ENCODE results near the gene ZNF484. TPM values are rescaled to one million over a fixed set of nuclear protein-coding genes. Genes with fewer than 3 reads are reported as not detected.
A peak's percentile ranks its signal among the peaks of the same experiment; 100 is the strongest.
"Not testable (repeated sequence)": the region's sequence is repeated elsewhere in the genome, so short reads cannot be mapped to it uniquely, and the experiment has no call there.

Gene ZNF484
- 4.5 TPM for total RNA-seq
- long read RNA-seq, partial matches to known transcripts = 0 of 2 reads
- long read RNA-seq, other reads (novel, unspliced or antisense) = 0 of 2 reads

- ATAC-seq (peak; percentile 100), DNase-seq (peak; percentile 98)
- intact Hi-C loops (cut with micrococcal nuclease) = no loop called here
These were observed at the start of gene ZNF484 for GRCh38 chr9:92877531-92878430. Gene ZNF484 (minus strand): TSS chr9:92878038. CDS start chr9:92875029, 3,009 bp downstream.

DNA sequence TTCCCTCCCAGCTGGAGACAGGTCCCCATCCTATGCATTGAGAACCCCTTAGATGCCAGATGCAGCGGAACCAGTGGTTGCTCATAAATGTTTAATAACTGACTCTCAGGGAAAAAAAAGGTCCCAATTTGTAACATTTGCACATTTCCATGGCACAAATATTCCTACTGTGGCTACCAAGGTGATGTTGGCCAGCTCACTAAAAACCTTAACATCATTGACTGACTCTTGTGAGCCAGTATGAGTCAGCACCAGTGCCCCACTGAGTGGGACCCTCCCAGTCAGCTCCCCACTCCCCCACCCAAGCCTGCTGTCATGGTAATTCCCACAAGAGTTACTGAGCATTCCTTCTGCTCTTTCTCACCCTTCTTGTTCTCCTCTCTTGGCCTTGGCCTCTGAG, 42.6 kb upstream of the ZNF484 start:
- DNase-seq (no peak), ATAC-seq (no peak)
- intact Hi-C loops (cut with micrococcal nuclease) = no loop called here

GRCh38 chr9:92917176-92917800, 39.5 kb upstream of the ZNF484 start:
- ATAC-seq = no peak

DNA sequence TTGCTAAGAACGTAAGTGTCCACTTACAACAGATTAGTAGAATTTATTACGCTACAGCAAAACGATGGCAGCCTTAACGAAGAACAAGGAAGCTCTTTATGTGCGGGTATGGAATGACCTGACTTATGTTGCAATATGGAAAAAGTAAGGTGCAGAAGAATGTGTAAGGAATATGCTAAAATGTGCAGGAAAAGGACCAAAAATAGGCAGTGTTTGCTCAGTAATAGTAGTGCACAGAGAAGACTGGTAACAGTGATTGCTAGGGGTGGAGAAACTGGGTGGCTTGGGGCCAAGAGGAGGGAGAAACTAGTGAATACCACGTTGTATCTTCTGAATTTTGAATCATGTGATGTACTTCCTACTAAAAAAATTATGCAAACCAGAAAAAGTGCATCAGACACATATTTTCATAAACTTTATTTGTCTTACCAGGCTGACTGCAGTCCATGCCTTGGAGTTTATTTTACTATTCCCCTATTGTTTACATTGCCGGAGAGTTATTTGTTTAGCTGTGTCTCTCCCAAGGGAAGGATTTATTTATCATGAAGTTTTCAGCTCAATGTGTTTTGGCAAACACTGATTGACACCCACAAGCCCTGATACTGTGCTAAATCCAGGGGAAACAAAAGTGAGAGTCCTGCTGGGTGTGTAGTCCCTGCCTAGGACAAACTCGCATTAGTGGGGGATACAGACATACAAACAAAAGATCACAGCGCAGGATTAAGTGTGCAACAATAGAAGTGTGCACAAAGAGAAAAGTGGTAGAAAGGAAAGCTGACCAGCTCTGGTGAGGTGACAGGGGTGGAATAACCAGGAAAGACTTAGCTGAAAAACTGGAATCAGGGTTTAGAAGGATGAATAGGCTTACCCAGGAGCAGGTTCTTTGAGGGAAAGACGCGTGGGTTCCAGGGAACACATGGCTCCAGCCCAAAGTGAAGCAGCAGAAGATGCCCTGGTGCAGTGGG, 34.0 kb upstream of the ZNF484 start:
- DNase-seq (no peak), ATAC-seq (no peak)
- intact Hi-C loops (cut with micrococcal nuclease) = no loop called here

More at GRCh38 chr9:92917176-92917800, 39.5 kb upstream of the ZNF484 start:
- intact Hi-C loops (cut with micrococcal nuclease) = no loop called here
- DNase-seq = no peak

GRCh38 chr9:92905137-92905536, 27.3 kb upstream of the ZNF484 start:
- ATAC-seq; DNase-seq; intact Hi-C loops (cut with micrococcal nuclease): not testable (repeated sequence)

DNA sequence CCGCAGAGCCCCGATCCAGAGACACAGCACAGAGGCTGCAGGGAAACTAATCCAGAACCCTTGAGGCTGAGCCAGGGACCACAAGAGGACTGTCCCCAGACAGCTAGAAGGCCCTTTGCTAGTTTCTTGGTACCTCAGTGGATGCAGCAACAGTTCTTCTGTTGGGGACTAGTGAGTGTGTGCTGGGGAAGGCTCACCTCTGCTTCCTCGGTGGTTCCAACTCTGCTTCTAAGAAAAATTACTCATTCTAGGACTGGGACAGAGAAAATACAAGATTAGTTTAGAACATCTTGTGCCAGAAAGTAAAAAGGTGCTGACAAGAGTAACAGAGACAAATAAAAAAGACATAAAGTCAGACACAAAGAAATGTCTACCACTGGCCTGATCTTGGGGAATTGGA, 19.5 kb upstream of the ZNF484 start:
- intact Hi-C loops (cut with micrococcal nuclease) = no loop called here
- DNase-seq (no peak), ATAC-seq (no peak)

GRCh38 chr9:92895812-92896436, 18.1 kb upstream of the ZNF484 start:
- intact Hi-C loops (cut with micrococcal nuclease) = no loop called here
- DNase-seq (no peak), ATAC-seq (no peak)

GRCh38 chr9:92894711-92895362, 17.0 kb upstream of the ZNF484 start:
- DNase-seq (no peak), ATAC-seq (no peak)
- intact Hi-C loops (cut with micrococcal nuclease) = no loop called here

GRCh38 chr9:92893916-92894610, 16.2 kb upstream of the ZNF484 start:
- intact Hi-C loops (cut with micrococcal nuclease); DNase-seq; ATAC-seq: not testable (repeated sequence)

GRCh38 chr9:92892276-92892675, 14.4 kb upstream of the ZNF484 start:
- intact Hi-C loops (cut with micrococcal nuclease) = not testable (repeated sequence)

DNA sequence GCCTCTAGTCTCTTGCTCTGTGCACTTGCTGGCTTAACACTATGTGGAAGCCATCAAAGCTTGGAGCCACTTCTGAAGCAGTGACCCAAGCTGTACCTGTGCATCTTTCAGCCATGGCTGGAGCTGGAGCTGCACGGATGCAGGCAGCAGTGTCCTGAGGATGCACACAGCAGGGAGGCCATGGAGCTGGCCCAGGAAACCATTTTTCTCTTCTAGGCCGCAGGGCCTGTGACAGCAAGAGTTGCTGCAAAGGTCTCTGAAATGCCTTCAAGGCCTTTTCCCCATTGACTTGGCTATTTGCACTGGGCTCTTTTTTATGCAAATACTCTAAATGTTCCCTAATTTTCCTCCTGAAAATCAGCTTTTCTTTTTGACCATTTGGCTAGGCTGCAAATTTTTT, 12.9 kb upstream of the ZNF484 start:
- ATAC-seq (no peak), DNase-seq (no peak)
- intact Hi-C loops (cut with micrococcal nuclease) = no loop called here

More at GRCh38 chr9:92892276-92892675, 14.4 kb upstream of the ZNF484 start:
- ATAC-seq, DNase-seq: not testable (repeated sequence)

GRCh38 chr9:92887880-92888338, 10.1 kb upstream of the ZNF484 start:
- no peak for DNase-seq
- intact Hi-C loops (cut with micrococcal nuclease) = no loop called here
- ATAC-seq = no peak

GRCh38 chr9:92886846-92887610, 9.2 kb upstream of the ZNF484 start:
- intact Hi-C loops (cut with micrococcal nuclease); ATAC-seq; DNase-seq: not testable (repeated sequence)

DNA sequence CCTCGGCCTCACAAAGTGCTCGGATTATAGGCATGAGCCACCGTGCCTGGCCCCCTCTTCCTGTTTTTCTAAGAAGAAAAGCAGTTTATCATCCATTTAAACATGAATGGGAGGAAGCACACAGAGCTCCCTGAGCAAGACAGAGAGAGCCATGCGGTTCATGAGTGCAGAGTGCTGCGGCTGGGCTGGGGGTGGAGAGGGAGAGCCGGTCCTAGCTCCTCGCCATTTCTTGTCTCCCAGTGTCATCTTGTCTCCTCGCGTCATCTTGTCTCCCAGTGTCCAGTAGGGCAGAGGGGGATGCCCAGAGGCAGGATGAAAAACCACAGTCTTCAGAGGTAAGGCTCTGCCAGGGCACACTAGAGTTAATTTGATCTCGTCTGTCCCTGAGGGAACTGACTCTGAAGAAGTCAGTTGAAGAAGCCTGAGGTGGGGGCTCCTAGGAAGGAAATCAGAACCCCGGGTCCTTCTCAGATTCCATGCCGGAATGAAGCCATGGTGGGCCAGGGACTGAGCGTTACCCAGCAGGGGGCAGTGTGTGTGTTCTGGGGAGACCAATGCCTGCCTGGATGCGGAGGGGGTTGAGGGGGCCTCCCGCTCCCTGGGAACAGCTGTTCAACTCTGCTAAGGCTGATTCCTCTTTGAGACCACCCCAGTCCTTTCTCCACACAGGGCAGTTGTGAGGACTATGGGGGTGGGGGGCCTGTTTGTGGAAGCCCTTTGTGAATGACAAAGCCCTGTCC, 6.0 kb upstream of the ZNF484 start:
- DNase-seq; ATAC-seq; intact Hi-C loops (cut with micrococcal nuclease): not testable (repeated sequence)

DNA sequence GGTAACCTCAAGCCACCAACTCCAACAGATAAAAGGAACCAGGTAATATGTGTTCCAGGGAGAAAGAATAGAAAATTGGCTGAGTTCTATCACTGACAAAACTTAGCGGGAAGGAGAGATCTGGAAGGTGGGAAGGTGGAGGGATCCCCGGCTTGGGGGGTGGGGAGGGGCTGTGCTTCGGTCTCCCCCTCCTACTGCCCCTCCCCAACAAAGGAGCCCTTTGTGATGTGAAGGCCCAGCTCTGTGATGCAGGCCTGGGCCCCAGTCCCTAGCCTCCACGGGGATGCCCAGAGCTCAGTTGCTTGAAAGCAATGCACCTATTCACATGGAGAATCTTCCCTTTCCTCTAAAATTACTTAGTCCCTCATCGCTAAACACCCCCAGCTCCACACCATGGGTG, 4.4 kb upstream of the ZNF484 start:
- DNase-seq = no peak
- intact Hi-C loops (cut with micrococcal nuclease) = no loop called here
- ATAC-seq = no peak

DNA sequence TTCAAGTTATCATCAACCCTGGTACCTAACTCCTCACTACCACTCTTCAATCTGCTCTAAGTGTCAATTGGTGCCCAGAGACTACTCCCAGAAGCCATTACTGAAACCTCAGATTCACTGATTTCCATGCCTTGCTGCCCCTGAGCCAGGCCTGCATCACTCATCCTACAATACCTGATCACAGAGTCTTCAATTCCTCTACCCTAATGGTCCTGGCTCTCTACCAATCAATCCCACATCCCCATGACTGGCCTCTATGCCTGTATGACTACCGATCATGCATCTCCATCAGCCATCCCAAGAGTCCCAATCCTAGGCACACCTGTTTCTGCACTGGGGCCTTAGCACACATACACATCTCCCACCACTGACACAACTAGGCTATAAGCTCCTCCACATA, 2.5 kb downstream of the ZNF484 start:
- ATAC-seq (no peak), DNase-seq (no peak)
- intact Hi-C loops (cut with micrococcal nuclease) = no loop called here
